NCI-H524 treated with DMSO at 0.1 percent for 48 hours (cell line): ENCODE results near the gene PPP1R1B.

Experiments
- DNase-seq: peaks from one replicate; lab custom pipeline; 2025; lab: John Stamatoyannopoulos, UW

Gene PPP1R1B

DNA sequence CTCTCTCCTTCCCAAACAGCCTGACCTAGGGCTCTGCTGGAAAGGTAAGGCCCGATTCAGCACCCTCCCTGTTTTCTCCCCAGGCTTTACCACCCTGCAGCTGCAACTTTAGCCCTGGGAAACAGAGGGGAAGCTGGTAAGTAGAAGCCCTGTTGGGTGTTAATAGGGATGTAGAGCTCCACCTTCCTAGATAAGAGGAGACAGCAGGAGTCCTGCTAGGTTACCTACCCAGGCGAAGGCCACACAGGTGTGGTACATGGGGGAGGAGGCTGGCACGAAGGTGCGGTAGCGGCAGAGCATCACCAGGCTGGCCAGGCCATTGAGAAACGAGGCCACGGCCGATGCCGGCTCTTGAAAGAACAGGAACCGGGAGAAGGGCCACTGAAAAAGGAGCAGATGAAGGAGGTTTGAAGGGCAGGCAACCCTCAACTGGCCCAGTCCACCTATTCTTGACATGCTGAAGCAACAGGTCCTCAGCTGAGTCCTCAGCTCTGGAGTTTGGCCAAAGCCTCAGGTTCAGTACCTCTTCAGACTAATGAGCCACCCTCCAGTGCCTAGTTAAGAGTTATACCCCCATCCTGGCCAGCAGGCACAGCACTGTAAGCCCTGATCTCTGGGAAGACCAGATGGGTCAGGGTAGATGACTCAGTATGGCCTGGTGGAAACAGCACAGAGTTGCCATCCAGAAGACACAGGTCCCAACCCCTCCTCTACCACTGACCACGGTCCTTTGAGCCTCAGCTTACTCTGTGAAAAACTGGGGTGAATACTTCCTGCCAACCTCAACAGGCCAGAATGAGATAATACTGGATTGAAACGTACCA is 57.8 kb downstream of the PPP1R1B start:
- no peak for DNase-seq
